Measurements from ENCODE around the gene BIN1.

The BIN1 gene

DNA sequence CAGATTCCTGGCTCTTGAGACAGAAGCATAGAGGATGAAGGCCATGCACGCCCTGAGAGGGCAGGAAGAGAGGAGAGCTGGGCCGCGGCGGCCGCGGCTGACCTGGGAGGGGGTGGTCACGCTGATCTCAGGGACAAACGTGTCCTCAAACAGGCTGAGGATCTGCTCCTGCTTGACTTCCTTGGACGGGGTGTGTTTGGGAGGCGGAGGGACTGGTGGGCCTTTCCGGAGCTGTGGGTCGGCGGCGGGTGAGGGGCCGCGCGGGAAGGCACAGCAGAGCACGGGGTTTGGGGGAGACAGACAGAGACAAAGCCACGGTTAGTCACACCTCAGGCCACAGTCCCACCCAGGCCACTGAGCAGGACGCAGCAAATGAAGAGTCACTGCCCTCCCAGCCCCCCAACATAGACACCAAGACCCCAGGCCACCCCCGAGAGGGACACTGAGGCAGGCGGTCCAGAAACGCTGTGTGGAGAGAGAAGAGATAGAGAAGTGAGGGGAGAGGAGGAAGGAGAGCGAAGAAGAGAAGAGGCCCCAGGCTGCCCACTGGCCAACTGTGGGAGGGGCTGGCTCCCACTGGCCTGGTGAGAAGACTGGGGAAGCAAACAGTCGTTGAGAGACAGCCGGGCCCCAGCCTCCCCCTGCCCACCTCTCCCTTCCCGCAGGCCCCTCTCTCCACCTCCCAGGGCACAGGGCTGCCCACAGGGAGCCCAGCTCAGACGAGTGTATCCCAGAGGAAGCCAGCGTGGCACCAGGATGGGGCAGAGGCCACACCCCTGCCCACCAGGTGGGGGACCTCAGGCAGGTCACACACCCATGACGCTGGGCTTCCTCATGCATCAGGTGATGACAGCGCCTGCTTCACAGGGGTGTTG is 49.3 kb downstream of the BIN1 start:
- Histone ChIP-seq H3K27me3 (ENCODE audit: insufficient read depth, low read length) (no peaks in the 10 kb centered on the region), H3K14ac (ENCODE audit: low read length) (no peak overlapping the region), H3K4me1 (ENCODE audit: control insufficient read depth in 1 of 2, insufficient read depth in 2 of 2, low read length in 2 of 2) (peaks cover 8 to 9% of the 10 kb centered on the region in 2 experiments), H2AK5ac (ENCODE audit: low read length) (no peak overlapping the region), H3K4ac (ENCODE audit: low read depth, low read length) (no peak overlapping the region), H2BK12ac (ENCODE audit: low read length) (no peak overlapping the region), H3K4me2 (ENCODE audit: low read length) (no peak overlapping the region), H3K79me2 (ENCODE audit: control insufficient read depth, insufficient read depth, low read length, poor library complexity) (no peaks in the 10 kb centered on the region), H3K79me1 (ENCODE audit: low read length) (no peaks in the 10 kb centered on the region), H3K23ac (ENCODE audit: low read length) (no peak overlapping the region), H2BK5ac (ENCODE audit: low read depth, low read length, poor library complexity) (no peak overlapping the region), H3K18ac (ENCODE audit: low read length) (no peak overlapping the region), H4K8ac (ENCODE audit: low read depth, low read length) (no peak overlapping the region), H4K91ac (ENCODE audit: low read depth, low read length) (no peak overlapping the region), H2AFZ (ENCODE audit: insufficient read depth, low read length, poor library complexity) (no peak overlapping the region), H3K4me3 (ENCODE audit: low read depth, low read length) (no peak overlapping the region), H3K36me3 (ENCODE audit: control insufficient read depth in 1 of 2, insufficient read depth in 2 of 2, low read length in 2 of 2) (no peaks in the 10 kb centered on the region), H3K9me3 (ENCODE audit: insufficient read depth, low read depth, low read length) (no peaks in the 10 kb centered on the region), H3K9ac (ENCODE audit: low read length) (no peak overlapping the region), H3K27ac (ENCODE audit: low read depth, low read length) (no peak overlapping the region), H2BK120ac (ENCODE audit: insufficient read depth, low read length, poor library complexity) (no peak overlapping the region), H4K12ac (ENCODE audit: low read depth, low read length) (no peak overlapping the region)
- WGBS (ENCODE audit: extremely low coverage, insufficient coverage, insufficient read length), result no CpG with 5 or more reads among the region's 31 CpGs
- no peak for DNase-seq

DNA sequence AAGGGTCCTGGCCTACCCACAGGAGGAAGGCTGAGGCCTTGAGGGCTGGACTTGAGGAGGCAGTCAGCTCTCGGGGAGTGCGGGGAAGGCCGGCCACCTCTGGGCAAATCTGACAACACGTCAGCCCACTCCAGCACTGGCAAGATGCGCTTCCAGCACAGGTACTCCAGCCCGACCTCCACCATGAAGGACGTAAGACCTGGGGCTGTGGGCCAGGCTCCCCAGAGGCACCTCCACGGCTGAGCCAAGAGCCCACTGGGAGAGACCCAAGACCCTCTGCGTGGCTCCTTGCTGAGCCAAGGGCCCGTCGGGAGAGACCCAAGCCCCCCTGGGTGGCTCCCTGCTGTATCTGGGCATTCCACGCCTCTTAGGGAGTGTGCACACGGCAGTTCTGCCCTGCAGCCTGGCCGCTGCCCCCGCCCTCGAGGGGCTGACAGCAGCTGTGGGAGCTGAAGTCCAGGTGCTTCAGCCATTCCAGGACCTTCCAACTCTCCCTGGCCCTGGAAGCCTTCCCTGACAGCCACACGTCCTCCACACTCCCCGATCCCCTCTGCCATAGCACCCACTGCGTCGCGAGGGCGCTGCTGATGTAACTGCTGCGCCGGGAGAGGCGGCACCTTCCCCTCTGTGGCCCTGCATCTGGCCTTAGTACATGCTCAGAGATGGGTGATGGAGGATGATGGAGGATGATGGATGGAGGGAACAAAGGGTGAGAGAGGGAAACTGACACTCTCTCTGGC is 50.2 kb downstream of the BIN1 start:
- Histone ChIP-seq H3K23ac (ENCODE audit: low read length) (no peak overlapping the region), H2BK5ac (ENCODE audit: low read depth, low read length, poor library complexity) (no peak overlapping the region), H3K9me3 (ENCODE audit: insufficient read depth, low read depth, low read length) (no peaks in the 10 kb centered on the region), H2BK120ac (ENCODE audit: insufficient read depth, low read length, poor library complexity) (no peak overlapping the region), H4K8ac (ENCODE audit: low read depth, low read length) (no peak overlapping the region), H3K36me3 (ENCODE audit: control insufficient read depth in 1 of 2, insufficient read depth in 2 of 2, low read length in 2 of 2) (no peaks in the 10 kb centered on the region), H3K27me3 (ENCODE audit: insufficient read depth, low read length) (no peaks in the 10 kb centered on the region), H3K14ac (ENCODE audit: low read length) (no peak overlapping the region), H3K79me1 (ENCODE audit: low read length) (no peaks in the 10 kb centered on the region), H4K12ac (ENCODE audit: low read depth, low read length) (no peak overlapping the region), H3K27ac (ENCODE audit: low read depth, low read length) (no peak overlapping the region), H3K4me1 (ENCODE audit: control insufficient read depth in 1 of 2, insufficient read depth in 2 of 2, low read length in 2 of 2) (peaks cover 5 to 7% of the 10 kb centered on the region in 2 experiments), H3K9ac (ENCODE audit: low read length) (no peak overlapping the region), H2AK5ac (ENCODE audit: low read length) (no peak overlapping the region), H3K4ac (ENCODE audit: low read depth, low read length) (no peak overlapping the region), H2BK12ac (ENCODE audit: low read length) (no peak overlapping the region), H3K4me3 (ENCODE audit: low read depth, low read length) (no peak overlapping the region), H4K91ac (ENCODE audit: low read depth, low read length) (no peak overlapping the region), H3K79me2 (ENCODE audit: control insufficient read depth, insufficient read depth, low read length, poor library complexity) (no peaks in the 10 kb centered on the region), H3K4me2 (ENCODE audit: low read length) (no peak overlapping the region), H2AFZ (ENCODE audit: insufficient read depth, low read length, poor library complexity) (no peak overlapping the region), H3K18ac (ENCODE audit: low read length) (no peak overlapping the region)
- no peak for DNase-seq
- WGBS (ENCODE audit: extremely low coverage, insufficient coverage, insufficient read length), result no CpG with 5 or more reads among the region's 25 CpGs

DNA sequence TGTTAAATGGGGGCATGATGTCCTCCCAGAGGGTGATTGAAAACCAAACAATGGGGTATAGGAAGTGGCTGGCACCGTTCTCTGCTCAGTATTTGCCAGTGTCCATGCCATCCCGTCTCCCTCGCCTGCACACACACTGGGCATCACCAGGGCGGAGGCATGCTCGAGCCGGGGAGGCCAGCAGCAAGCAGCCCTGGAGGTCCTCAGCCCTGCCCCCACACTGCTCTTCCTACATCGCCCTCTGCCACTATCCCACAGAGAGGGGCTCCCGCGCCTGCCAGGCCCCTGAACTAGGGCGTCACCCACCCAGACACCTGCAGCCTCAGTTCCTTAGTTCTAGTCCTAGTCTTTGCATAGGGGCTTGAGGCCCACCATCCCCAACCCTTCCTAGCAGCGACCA is 50.9 kb downstream of the BIN1 start:
- Histone ChIP-seq H4K12ac (ENCODE audit: low read depth, low read length) (no peak overlapping the region), H2BK120ac (ENCODE audit: insufficient read depth, low read length, poor library complexity) (no peak overlapping the region), H3K4me2 (ENCODE audit: low read length) (no peak overlapping the region), H2BK5ac (ENCODE audit: low read depth, low read length, poor library complexity) (no peak overlapping the region), H3K4me1 (ENCODE audit: control insufficient read depth in 1 of 2, insufficient read depth in 2 of 2, low read length in 2 of 2) (no peaks in the 10 kb centered on the region), H3K18ac (ENCODE audit: low read length) (no peak overlapping the region), H3K79me1 (ENCODE audit: low read length) (no peaks in the 10 kb centered on the region), H3K9me3 (ENCODE audit: insufficient read depth, low read depth, low read length) (no peaks in the 10 kb centered on the region), H4K91ac (ENCODE audit: low read depth, low read length) (no peak overlapping the region), H3K23ac (ENCODE audit: low read length) (no peak overlapping the region), H2AK5ac (ENCODE audit: low read length) (no peak overlapping the region), H3K27ac (ENCODE audit: low read depth, low read length) (no peak overlapping the region), H3K79me2 (ENCODE audit: control insufficient read depth, insufficient read depth, low read length, poor library complexity) (no peaks in the 10 kb centered on the region), H3K36me3 (ENCODE audit: control insufficient read depth in 1 of 2, insufficient read depth in 2 of 2, low read length in 2 of 2) (no peaks in the 10 kb centered on the region), H3K9ac (ENCODE audit: low read length) (no peak overlapping the region), H2BK12ac (ENCODE audit: low read length) (no peak overlapping the region), H3K4me3 (ENCODE audit: low read depth, low read length) (no peak overlapping the region), H2AFZ (ENCODE audit: insufficient read depth, low read length, poor library complexity) (no peak overlapping the region), H3K4ac (ENCODE audit: low read depth, low read length) (no peak overlapping the region), H4K8ac (ENCODE audit: low read depth, low read length) (no peak overlapping the region), H3K14ac (ENCODE audit: low read length) (no peak overlapping the region), H3K27me3 (ENCODE audit: insufficient read depth, low read length) (no peaks in the 10 kb centered on the region)
- no CpG with 5 or more reads among the region's 11 CpGs for WGBS (ENCODE audit: extremely low coverage, insufficient coverage, insufficient read length)
- no peak for DNase-seq

DNA sequence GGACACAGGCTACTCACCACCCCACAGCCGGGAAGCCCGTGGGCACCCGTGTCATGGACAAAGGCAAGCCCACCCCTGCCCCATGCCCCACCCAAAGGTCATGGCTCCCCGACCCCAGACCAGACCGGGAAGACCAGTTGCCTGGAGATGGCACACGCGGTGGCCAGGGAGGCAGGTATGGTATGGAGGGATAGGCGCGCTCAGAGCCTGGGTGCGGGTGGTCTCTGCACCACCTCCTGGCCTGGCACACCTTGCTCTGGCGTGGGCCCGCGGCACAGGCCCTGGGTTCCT is 51.2 kb downstream of the BIN1 start:
- H2BK120ac ChIP-seq (ENCODE audit: insufficient read depth, low read length, poor library complexity), result no peak overlapping the region
- no peak overlapping the region for H3K23ac ChIP-seq (ENCODE audit: low read length)
- no peak overlapping the region for H3K4me2 ChIP-seq (ENCODE audit: low read length)
- H3K36me3 ChIP-seq (ENCODE audit: control insufficient read depth in 1 of 2, insufficient read depth in 2 of 2, low read length in 2 of 2), result no peaks in the 10 kb centered on the region
- no peak overlapping the region for H3K4me3 ChIP-seq (ENCODE audit: low read depth, low read length)
- no peak overlapping the region for H3K27ac ChIP-seq (ENCODE audit: low read depth, low read length)
- no peak for DNase-seq
- H4K8ac ChIP-seq (ENCODE audit: low read depth, low read length), result no peak overlapping the region
- no peak overlapping the region for H2AFZ ChIP-seq (ENCODE audit: insufficient read depth, low read length, poor library complexity)
- H3K79me2 ChIP-seq (ENCODE audit: control insufficient read depth, insufficient read depth, low read length, poor library complexity), result no peaks in the 10 kb centered on the region
- H3K18ac ChIP-seq (ENCODE audit: low read length), result no peak overlapping the region
- no peak overlapping the region for H4K91ac ChIP-seq (ENCODE audit: low read depth, low read length)
- H3K27me3 ChIP-seq (ENCODE audit: insufficient read depth, low read length), result no peaks in the 10 kb centered on the region
- no peak overlapping the region for H3K9ac ChIP-seq (ENCODE audit: low read length)
- no peaks in the 10 kb centered on the region for H3K79me1 ChIP-seq (ENCODE audit: low read length)
- H2AK5ac ChIP-seq (ENCODE audit: low read length), result no peak overlapping the region
- no peak overlapping the region for H2BK12ac ChIP-seq (ENCODE audit: low read length)
- no peak overlapping the region for H3K4ac ChIP-seq (ENCODE audit: low read depth, low read length)
- no CpG with 5 or more reads among the region's 13 CpGs for WGBS (ENCODE audit: extremely low coverage, insufficient coverage, insufficient read length)
- no peak overlapping the region for H3K14ac ChIP-seq (ENCODE audit: low read length)
- H4K12ac ChIP-seq (ENCODE audit: low read depth, low read length), result no peak overlapping the region
- H2BK5ac ChIP-seq (ENCODE audit: low read depth, low read length, poor library complexity), result no peak overlapping the region
- H3K9me3 ChIP-seq (ENCODE audit: insufficient read depth, low read depth, low read length), result no peaks in the 10 kb centered on the region
- no peaks in the 10 kb centered on the region for H3K4me1 ChIP-seq (ENCODE audit: control insufficient read depth in 1 of 2, insufficient read depth in 2 of 2, low read length in 2 of 2)
